Lower lobe of right lung (tissue), 2 donors: ENCODE measurements around the gene SPAG16. TPM values are rescaled to one million over a fixed set of nuclear protein-coding genes. Genes with fewer than 3 reads are reported as not detected.

Source experiments
- ATAC-seq, 2 donors: fragments of 200-7000 bp; cut with Tn5 transposase; one replicate each; pipeline ENCODE4 v1.9.1; 2020 to 2022; ENCODE audit warnings: mild to moderate bottlenecking in 2 of 2, moderate library complexity in 2 of 2
- DNase-seq: peaks from one replicate; pipeline ENCODE4 v3.0.0-alpha.2; 2020
- H3K27ac ChIP-seq: fragments of 200-600 bp; one replicate; pipeline ENCODE4 v1.8.0; 2022
- H3K27me3 ChIP-seq: fragments of 200-600 bp; one replicate; pipeline ENCODE4 v1.8.0; 2022; ENCODE audit warnings: low read depth
- H3K36me3 ChIP-seq: fragments of 200-600 bp; one replicate; pipeline ENCODE4 v1.8.0; 2022; ENCODE audit warnings: mild to moderate bottlenecking
- H3K4me1 ChIP-seq: fragments of 200-600 bp; one replicate; pipeline ENCODE4 v1.8.0; 2022
- H3K4me3 ChIP-seq: fragments of 200-600 bp; one replicate; pipeline ENCODE4 v1.8.0; 2022; ENCODE audit warnings: mild to moderate bottlenecking
- H3K9me3 ChIP-seq: fragments of 200-600 bp; one replicate; pipeline ENCODE4 v1.8.0; 2022
- intact Hi-C: fragments of 100-400 bp; cut with DNase I; formaldehyde crosslinking; loops from one replicate; pipeline ENCODE4 v1.11.0; 2022
- total RNA-seq: library from RNA; stranded (reverse); fragmentation: NEBNext Ultra II Directional; extraction: Animal tissue kit (Norgen Biotek cat#: 25700); gene quantifications from one replicate; pipeline ENCODE4 v1.2.1, GENCODE V29; 2021
- TF ChIP-seq, protein P1 (sequence below): fragments of 200-600 bp; IDR thresholded peaks from one replicate; pipeline ENCODE4 v1.8.0; 2022; ENCODE audit warnings: antibody characterized with exemption, mild to moderate bottlenecking
- donor health status: DM: no; HTN: yes; CAD: no; lungs with severe emphysema.

SPAG16 gene
- total RNA-seq, 1 donor from 2014 or later: 16.7 TPM

DNA sequence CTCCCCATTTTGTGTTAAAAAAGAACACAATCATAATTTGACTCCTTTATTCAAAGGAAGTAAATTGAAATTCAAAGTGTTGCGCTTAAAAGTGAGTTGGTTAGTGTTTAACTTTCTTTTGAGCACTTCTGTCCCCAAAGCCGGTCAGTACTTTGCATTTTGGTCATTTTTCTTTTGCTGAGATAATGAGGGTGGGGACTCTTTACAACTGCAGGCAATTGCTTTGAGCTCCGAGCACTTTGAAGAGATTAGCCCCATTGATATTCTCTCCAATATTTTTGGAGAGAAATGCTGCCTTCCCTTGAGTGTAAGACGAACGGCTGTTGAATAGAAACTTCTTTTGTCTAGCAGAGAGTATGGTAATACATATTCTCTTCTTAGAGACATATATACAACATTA is 885.0 kb downstream of the SPAG16 start:
- intact Hi-C loops: no loop called here
- Histone ChIP-seq H3K27me3 (no peaks in the 10 kb centered on the region), H3K36me3 (no peaks in the 10 kb centered on the region), H3K9me3 (no peaks in the 10 kb centered on the region), H3K4me1 (no peaks in the 10 kb centered on the region), H3K27ac (no peak overlapping the region), H3K4me3 (no peak overlapping the region)
- ATAC-seq (no peak), DNase-seq (no peak)
- TF ChIP-seq, protein P1, sequence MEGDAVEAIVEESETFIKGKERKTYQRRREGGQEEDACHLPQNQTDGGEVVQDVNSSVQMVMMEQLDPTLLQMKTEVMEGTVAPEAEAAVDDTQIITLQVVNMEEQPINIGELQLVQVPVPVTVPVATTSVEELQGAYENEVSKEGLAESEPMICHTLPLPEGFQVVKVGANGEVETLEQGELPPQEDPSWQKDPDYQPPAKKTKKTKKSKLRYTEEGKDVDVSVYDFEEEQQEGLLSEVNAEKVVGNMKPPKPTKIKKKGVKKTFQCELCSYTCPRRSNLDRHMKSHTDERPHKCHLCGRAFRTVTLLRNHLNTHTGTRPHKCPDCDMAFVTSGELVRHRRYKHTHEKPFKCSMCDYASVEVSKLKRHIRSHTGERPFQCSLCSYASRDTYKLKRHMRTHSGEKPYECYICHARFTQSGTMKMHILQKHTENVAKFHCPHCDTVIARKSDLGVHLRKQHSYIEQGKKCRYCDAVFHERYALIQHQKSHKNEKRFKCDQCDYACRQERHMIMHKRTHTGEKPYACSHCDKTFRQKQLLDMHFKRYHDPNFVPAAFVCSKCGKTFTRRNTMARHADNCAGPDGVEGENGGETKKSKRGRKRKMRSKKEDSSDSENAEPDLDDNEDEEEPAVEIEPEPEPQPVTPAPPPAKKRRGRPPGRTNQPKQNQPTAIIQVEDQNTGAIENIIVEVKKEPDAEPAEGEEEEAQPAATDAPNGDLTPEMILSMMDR: no peak

- H3K4me3 ChIP-seq: no peak overlapping the region
- no peak for DNase-seq
- no peak for ATAC-seq
These were observed 885.5 kb downstream of the SPAG16 start for GRCh38 chr2:214169736-214170135.

GRCh38 chr2:214174563-214174962 is 890.3 kb downstream of the SPAG16 start:
- ATAC-seq (no peak), DNase-seq (no peak)
- Histone ChIP-seq H3K4me1 (no peaks in the 10 kb centered on the region), H3K9me3 (no peaks in the 10 kb centered on the region), H3K27me3 (no peaks in the 10 kb centered on the region), H3K4me3 (no peak overlapping the region), H3K27ac (no peak overlapping the region), H3K36me3 (no peaks in the 10 kb centered on the region)
- intact Hi-C loops: no loop called here
- TF ChIP-seq, protein P1: no peak

More at GRCh38 chr2:214169736-214170135, 885.5 kb downstream of the SPAG16 start:
- intact Hi-C loops: no loop called here
- no peaks in the 10 kb centered on the region for H3K27me3 ChIP-seq
- no peaks in the 10 kb centered on the region for H3K9me3 ChIP-seq
- H3K36me3 ChIP-seq: no peaks in the 10 kb centered on the region
- no peak overlapping the region for H3K27ac ChIP-seq
- H3K4me1 ChIP-seq: no peaks in the 10 kb centered on the region
- TF ChIP-seq, protein P1: no peak

GRCh38 chr2:214180071-214180470 is 895.8 kb downstream of the SPAG16 start:
- TF ChIP-seq, protein P1: no peak
- DNase-seq: no peak
- H3K27me3 ChIP-seq: no peaks in the 10 kb centered on the region
- intact Hi-C loops: no loop called here
- ATAC-seq: no peak
- H3K4me3 ChIP-seq: no peak overlapping the region
- H3K27ac ChIP-seq: no peak overlapping the region
- no peaks in the 10 kb centered on the region for H3K4me1 ChIP-seq
- no peaks in the 10 kb centered on the region for H3K9me3 ChIP-seq
- no peaks in the 10 kb centered on the region for H3K36me3 ChIP-seq

GRCh38 chr2:214180686-214181085 is 896.4 kb downstream of the SPAG16 start:
- no peak for ATAC-seq
- no peaks in the 10 kb centered on the region for H3K36me3 ChIP-seq
- TF ChIP-seq, protein P1: no peak
- intact Hi-C loops: no loop called here
- H3K4me3 ChIP-seq: no peak overlapping the region
- no peaks in the 10 kb centered on the region for H3K9me3 ChIP-seq
- no peak for DNase-seq
- no peak overlapping the region for H3K27ac ChIP-seq
- no peaks in the 10 kb centered on the region for H3K4me1 ChIP-seq
- H3K27me3 ChIP-seq: no peaks in the 10 kb centered on the region

GRCh38 chr2:214184461-214184860 is 900.2 kb downstream of the SPAG16 start:
- intact Hi-C loops: no loop called here
- no peak overlapping the region for H3K27ac ChIP-seq
- TF ChIP-seq, protein P1: no peak
- H3K27me3 ChIP-seq: no peaks in the 10 kb centered on the region
- no peaks in the 10 kb centered on the region for H3K4me1 ChIP-seq
- no peak for DNase-seq
- ATAC-seq: no peak
- H3K9me3 ChIP-seq: no peaks in the 10 kb centered on the region
- H3K4me3 ChIP-seq: no peak overlapping the region
- no peaks in the 10 kb centered on the region for H3K36me3 ChIP-seq
